ES-I3 (cell line): ENCODE data around the gene ANKRD6.

Experiments
- H3K36me3 ChIP-seq: 2 replicates; pipeline ENCODE4 v1.6.1; 2013; ENCODE audit warnings: mild to moderate bottlenecking, low read length, control low read depth, moderate library complexity; ENCODE audit not compliant: insufficient read depth
- H3K4me1 ChIP-seq: 2 replicates; pipeline ENCODE4 v1.6.1; 2013; ENCODE audit warnings: mild to moderate bottlenecking, control low read depth, low read length; ENCODE audit not compliant: insufficient read depth
- H3K9ac ChIP-seq: 2 replicates; pipeline ENCODE4 v1.6.1; 2013; ENCODE audit warnings: low read depth, mild to moderate bottlenecking, low read length, moderate library complexity
- H3K9me3 ChIP-seq: 2 replicates; pipeline ENCODE4 v1.6.1; 2013; ENCODE audit warnings: mild to moderate bottlenecking, low read length, moderate library complexity; ENCODE audit not compliant: control insufficient read depth, insufficient read depth

ANKRD6 gene

GRCh38 chr6:89468998-89469397, 36.0 kb downstream of the ANKRD6 start:
- Histone ChIP-seq H3K9ac (no peak overlapping the region), H3K9me3 (no peaks in the 10 kb centered on the region), H3K36me3 (no peaks in the 10 kb centered on the region), H3K4me1 (no peaks in the 10 kb centered on the region)

DNA sequence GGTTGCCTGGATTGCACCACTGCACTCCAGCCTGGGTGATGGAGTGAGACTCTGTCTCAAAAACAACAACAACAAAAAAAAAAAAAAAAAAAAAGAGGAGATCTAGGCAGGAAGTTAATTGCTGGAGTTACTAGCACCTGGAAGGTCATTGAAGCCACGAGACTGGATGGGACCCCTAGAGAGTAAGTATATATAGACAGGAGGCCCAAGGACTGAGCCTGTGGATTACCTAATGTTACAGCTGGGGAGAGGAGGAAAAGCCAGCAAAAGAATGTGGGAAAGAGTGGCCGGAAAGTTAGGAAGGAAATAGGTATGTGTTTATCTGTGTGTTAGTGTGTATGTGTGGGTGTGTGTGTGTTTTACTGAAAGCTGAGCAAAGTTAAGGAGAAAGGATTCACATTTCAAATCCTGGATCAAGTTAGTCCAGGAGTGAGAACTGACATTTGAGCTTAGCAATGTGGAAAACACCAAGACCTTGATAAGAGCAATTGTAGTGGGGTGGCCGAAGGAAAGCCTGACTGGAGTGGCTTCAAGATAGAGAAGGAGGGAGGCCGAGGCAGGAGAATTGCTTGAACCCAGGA, 38.4 kb downstream of the ANKRD6 start:
- Histone ChIP-seq H3K9ac (no peak overlapping the region), H3K36me3 (no peaks in the 10 kb centered on the region), H3K9me3 (no peaks in the 10 kb centered on the region), H3K4me1 (no peaks in the 10 kb centered on the region)

DNA sequence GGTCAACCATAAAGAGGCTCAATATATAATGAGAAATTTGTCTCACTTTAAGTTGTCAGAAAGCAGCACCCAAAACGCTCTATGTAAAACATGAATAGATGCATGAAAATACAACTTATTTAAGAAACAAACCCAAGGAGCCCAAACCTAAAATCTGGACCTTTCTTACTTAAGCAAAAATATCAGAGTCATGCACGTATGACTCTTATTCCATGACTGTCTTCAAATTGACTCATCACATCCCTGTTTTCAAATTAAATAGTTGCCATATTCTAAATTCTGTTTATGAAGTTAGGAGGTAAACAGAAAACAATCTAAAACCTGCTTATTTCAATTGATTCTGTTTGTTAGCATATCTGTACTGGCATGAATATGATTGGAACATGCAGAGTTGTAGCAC, 42.1 kb downstream of the ANKRD6 start:
- Histone ChIP-seq H3K36me3 (no peaks in the 10 kb centered on the region), H3K9ac (no peak overlapping the region), H3K4me1 (no peaks in the 10 kb centered on the region), H3K9me3 (no peaks in the 10 kb centered on the region)

- H3K9ac ChIP-seq, result no peak overlapping the region
- H3K4me1 ChIP-seq, result no peaks in the 10 kb centered on the region
- no peaks in the 10 kb centered on the region for H3K36me3 ChIP-seq
- H3K9me3 ChIP-seq, result no peaks in the 10 kb centered on the region
Measured at GRCh38 chr6:89475634-89476033, 42.7 kb downstream of the ANKRD6 start.

DNA sequence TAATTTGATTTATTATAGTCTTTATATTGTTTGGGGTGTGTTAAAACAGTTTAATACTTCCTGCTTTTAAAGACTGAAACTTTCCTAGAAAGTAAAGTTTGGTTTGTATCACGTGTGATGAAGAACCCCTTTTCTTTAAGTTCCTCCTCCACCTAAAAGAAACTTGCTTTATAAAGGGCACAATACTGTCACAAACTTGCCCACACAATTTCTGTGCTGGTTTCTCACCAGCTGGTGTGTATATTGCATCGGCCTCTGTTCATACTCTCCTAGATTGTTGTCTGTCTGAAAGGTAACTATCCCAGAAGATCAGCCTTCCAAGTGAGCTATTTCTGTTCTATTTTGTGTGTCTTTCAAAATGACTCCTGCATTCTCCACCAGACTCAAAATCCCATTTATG, 46.9 kb downstream of the ANKRD6 start:
- no peaks in the 10 kb centered on the region for H3K36me3 ChIP-seq
- peaks cover 15% of the 10 kb centered on the region for H3K4me1 ChIP-seq
- H3K9ac ChIP-seq, result no peak overlapping the region
- H3K9me3 ChIP-seq, result no peaks in the 10 kb centered on the region

GRCh38 chr6:89481695-89482094, 48.7 kb downstream of the ANKRD6 start:
- no peaks in the 10 kb centered on the region for H3K36me3 ChIP-seq
- peaks cover 15% of the 10 kb centered on the region for H3K4me1 ChIP-seq
- H3K9ac ChIP-seq, result no peak overlapping the region
- no peaks in the 10 kb centered on the region for H3K9me3 ChIP-seq

GRCh38 chr6:89482126-89482525, 49.2 kb downstream of the ANKRD6 start:
- Histone ChIP-seq H3K36me3 (no peaks in the 10 kb centered on the region), H3K9ac (no peak overlapping the region), H3K4me1 (peaks cover 15% of the 10 kb centered on the region), H3K9me3 (no peaks in the 10 kb centered on the region)

GRCh38 chr6:89483111-89483720, 50.3 kb downstream of the ANKRD6 start:
- Histone ChIP-seq H3K9me3 (no peaks in the 10 kb centered on the region), H3K4me1 (peaks cover 15% of the 10 kb centered on the region), H3K9ac (no peak overlapping the region), H3K36me3 (no peaks in the 10 kb centered on the region)

DNA sequence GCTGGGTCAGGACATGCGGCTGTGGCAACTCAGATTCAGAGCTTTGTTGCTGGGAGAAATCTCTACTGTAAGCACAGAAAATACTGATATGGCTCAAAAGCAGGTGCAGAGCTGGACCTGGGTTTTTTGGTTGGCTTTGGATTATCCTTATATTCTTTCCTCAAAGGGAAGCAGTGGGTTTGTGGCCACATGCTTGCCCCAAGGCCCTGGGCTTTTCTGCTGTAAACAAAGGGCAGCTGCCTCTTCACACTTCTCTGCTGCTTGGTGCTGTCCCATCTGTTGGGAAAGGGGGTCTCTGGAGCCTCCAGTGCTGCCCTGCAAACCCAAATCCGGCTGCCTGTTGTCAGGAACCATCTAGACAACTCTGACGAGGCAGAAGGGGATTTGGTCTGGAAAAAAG, 52.4 kb downstream of the ANKRD6 start:
- peaks cover 15% of the 10 kb centered on the region for H3K4me1 ChIP-seq
- H3K36me3 ChIP-seq, result no peaks in the 10 kb centered on the region
- no peaks in the 10 kb centered on the region for H3K9me3 ChIP-seq
- H3K9ac ChIP-seq, result no peak overlapping the region

DNA sequence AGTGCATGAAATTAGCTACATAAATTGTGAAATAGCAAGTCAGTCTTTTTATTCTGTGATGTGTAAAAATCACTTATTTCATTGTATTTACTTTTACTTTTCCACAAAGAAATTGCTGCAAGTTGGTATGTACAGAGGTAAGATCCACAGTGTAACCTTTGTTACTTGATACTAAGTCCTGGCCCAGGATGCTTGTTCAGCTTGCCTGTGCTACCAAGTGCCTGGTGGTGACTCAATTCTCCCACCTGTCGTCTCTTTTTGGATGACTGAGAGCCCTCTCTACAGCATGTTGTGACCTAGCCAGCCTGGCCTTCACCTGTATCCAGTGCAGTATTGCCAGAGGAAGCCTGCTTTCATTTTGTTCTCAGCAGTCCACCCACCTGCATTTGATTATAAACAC, 54.9 kb downstream of the ANKRD6 start:
- Histone ChIP-seq H3K9me3 (no peaks in the 10 kb centered on the region), H3K9ac (no peak overlapping the region), H3K36me3 (no peaks in the 10 kb centered on the region), H3K4me1 (peaks cover 19% of the 10 kb centered on the region)

- Histone ChIP-seq H3K36me3 (no peaks in the 10 kb centered on the region), H3K9ac (no peak overlapping the region), H3K9me3 (no peaks in the 10 kb centered on the region), H3K4me1 (peaks cover 15% of the 10 kb centered on the region)
Measured at GRCh38 chr6:89488438-89488837, 55.5 kb downstream of the ANKRD6 start.

DNA sequence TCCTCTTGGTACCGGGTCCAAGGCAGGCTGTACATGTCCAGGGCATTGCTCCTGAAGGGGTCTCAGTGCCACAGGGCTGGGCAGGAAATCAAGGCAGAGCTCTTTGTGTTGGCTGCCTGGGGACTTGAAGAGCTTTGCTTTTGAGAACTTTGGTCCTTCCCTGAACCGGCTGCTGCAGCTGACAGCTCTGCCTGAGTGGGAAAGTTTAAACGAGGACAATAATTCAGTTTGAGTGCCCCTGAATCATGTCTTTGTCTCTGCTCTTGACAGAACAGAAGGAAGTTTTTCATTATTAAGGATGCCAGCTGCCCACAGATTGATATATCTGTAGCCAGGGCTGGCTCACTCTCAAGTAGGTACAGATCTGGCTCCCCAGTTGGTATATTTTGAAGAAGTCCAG, 56.1 kb downstream of the ANKRD6 start:
- Histone ChIP-seq H3K4me1 (peaks cover 9% of the 10 kb centered on the region), H3K9me3 (no peaks in the 10 kb centered on the region), H3K36me3 (no peaks in the 10 kb centered on the region), H3K9ac (no peak overlapping the region)

- Histone ChIP-seq H3K4me1 (peaks cover 9% of the 10 kb centered on the region), H3K9ac (no peak overlapping the region), H3K36me3 (no peaks in the 10 kb centered on the region), H3K9me3 (no peaks in the 10 kb centered on the region)
Measured at GRCh38 chr6:89492025-89492640, 59.2 kb downstream of the ANKRD6 start.

- no peaks in the 10 kb centered on the region for H3K36me3 ChIP-seq
- H3K9me3 ChIP-seq, result no peaks in the 10 kb centered on the region
- peaks cover 9% of the 10 kb centered on the region for H3K4me1 ChIP-seq
- no peak overlapping the region for H3K9ac ChIP-seq
Measured at GRCh38 chr6:89494131-89494793, 61.3 kb downstream of the ANKRD6 start.
